Osteoblast (primary cell): ENCODE data around the gene SIRPG. TPM values are rescaled to one million over a fixed set of nuclear protein-coding genes. Genes with fewer than 3 reads are reported as not detected.
"Not testable (repeated sequence)": the region's sequence is repeated elsewhere in the genome, so short reads cannot be mapped to it uniquely, and the experiment has no call there.

Experiments used
- DNase-seq: peaks from one replicate; pipeline ENCODE4 v3.0.0; 2011; ENCODE audit warnings: low spot score, mixed read lengths; ENCODE audit not compliant: insufficient read length; ENCODE audit errors: missing footprints
- H2AFZ ChIP-seq: 2 replicates; pipeline ENCODE4 v1.6.0; 2011; ENCODE audit warnings: mild to moderate bottlenecking, low read length
- H3K27ac ChIP-seq: 2 replicates; pipeline ENCODE4 v1.5.1; 2011; ENCODE audit warnings: mild to moderate bottlenecking, low read depth, low read length, moderate library complexity
- H3K27me3 ChIP-seq: 2 replicates; pipeline ENCODE4 v1.6.0; 2012; ENCODE audit warnings: mild to moderate bottlenecking, control low read depth, inconsistent platforms, low read length, moderate library complexity; ENCODE audit not compliant: insufficient read depth
- H3K36me3 ChIP-seq: 2 replicates; pipeline ENCODE4 v1.5.1; 2011; ENCODE audit warnings: mild to moderate bottlenecking, low read length, control low read depth, moderate library complexity; ENCODE audit not compliant: insufficient read depth
- H3K4me1 ChIP-seq: 2 replicates; pipeline ENCODE4 v1.5.1; 2011; ENCODE audit warnings: mild to moderate bottlenecking, low read length, control low read depth, moderate library complexity; ENCODE audit not compliant: insufficient read depth
- H3K4me2 ChIP-seq: 2 replicates; pipeline ENCODE4 v1.6.0; 2011; ENCODE audit warnings: mild to moderate bottlenecking, low read length; ENCODE audit not compliant: insufficient read depth
- H3K4me3 ChIP-seq: fragments of 200-600 bp; sonication (generic); 3 replicates; pipeline ENCODE4 v1.5.1; 2012; ENCODE audit warnings: mild to moderate bottlenecking, low read length, inconsistent platforms; ENCODE audit not compliant: insufficient read depth
- H3K79me2 ChIP-seq: 2 replicates; pipeline ENCODE4 v1.6.0; 2012; ENCODE audit warnings: mild to moderate bottlenecking, low read length, control low read depth, inconsistent platforms; ENCODE audit not compliant: insufficient read depth
- H3K9me3 ChIP-seq: 2 replicates; pipeline ENCODE4 v1.5.1; 2011; ENCODE audit warnings: low read depth, low read length, control low read depth
- H4K20me1 ChIP-seq: 2 replicates; pipeline ENCODE4 v1.6.0; 2012; ENCODE audit warnings: mild to moderate bottlenecking, low read length, control low read depth; ENCODE audit not compliant: insufficient read depth
- CTCF ChIP-seq: IDR thresholded peaks from 2 replicates; pipeline ENCODE4 v1.5.1; 2011; ENCODE audit warnings: mild to moderate bottlenecking, low read depth, low read length, moderate library complexity; ENCODE audit errors: extremely low read depth
- total RNA-seq: library from RNA; depleted of rRNA; stranded (reverse); fragments of >200 nt; gene quantifications from 2 replicates; pipeline ENCODE4 v1.2.3, GENCODE V29; 2012

Gene SIRPG
- total RNA-seq, 1 donor: not detected

DNA sequence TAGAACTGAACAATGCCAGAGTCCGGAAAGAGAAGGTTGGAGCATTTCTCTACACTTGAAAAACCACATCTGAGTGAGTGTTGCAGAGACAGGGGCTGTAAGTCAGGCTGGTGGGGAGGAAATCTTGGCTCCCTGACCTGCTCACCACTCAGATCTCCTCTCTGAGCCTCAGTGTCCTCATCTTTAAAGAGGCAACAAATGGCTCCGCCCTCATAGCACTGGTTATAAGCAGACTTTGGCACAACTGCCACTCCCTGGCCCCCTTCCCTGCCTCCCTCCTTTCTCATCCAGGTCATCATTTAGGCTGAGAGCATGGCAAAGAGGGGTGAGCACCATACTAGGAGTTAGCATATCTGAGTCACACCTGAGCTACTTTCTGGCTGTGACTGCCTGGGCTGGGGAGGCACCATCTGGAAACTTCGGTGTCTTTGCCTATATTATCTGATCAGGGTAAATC lies 10.6 kb downstream of the SIRPG start:
- Histone ChIP-seq H3K27me3 (peaks cover 8% of the 10 kb centered on the region), H3K36me3 (no peaks in the 10 kb centered on the region), H3K4me3 (no peak overlapping the region), H3K79me2 (no peaks in the 10 kb centered on the region), H3K9me3 (no peaks in the 10 kb centered on the region), H3K4me2 (no peak overlapping the region), H2AFZ (no peak overlapping the region), H3K4me1 (no peaks in the 10 kb centered on the region), H3K27ac (no peak overlapping the region), H4K20me1 (no peaks in the 10 kb centered on the region)
- DNase-seq: no peak
- no peak for TF ChIP-seq CTCF

DNA sequence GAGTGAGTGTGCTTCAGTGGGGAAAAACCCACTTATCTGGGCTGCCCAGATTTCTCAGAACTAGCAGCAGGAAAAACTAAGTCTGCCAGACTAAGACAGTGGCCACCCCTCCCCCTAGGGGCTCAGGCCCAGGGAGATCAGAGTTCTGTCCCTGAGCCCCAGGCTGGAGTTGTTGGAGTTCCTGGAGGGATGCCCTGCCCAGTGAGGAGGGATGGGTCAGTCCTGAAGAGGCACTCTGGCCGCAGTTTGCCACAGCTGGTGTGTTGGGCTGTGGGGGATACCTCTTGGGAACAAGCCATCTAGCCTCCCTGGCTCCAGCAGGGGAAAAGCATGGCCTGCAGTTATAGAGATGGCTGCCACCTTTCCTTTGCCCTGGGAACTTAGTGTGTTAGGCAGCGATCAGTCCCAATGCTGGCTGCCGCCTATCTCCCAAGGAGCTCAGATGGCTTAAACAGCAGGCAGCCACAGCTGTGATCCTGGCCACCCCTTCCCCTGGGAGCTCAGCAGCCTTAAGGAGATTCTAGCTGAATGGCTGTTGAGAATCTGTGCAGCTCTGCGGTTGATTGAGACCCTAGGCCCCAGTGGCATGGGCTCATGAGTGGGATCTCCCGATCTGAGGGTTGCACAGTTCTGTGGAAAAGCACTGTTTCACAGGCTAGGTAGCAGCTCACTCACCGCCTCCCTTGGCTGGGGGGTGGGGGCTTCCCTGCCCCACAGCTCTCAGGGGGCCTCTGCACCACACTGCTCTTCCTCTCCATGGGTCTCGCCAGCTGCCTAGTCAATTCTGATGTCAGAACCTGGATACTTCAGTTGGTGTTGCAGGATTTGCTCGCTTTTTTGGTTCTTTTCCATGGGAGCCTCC lies 13.2 kb downstream of the SIRPG start:
- H3K79me2 ChIP-seq: no peaks in the 10 kb centered on the region
- H3K4me3 ChIP-seq: no peak overlapping the region
- no peak overlapping the region for H2AFZ ChIP-seq
- no peak overlapping the region for H3K27ac ChIP-seq
- no peaks in the 10 kb centered on the region for H3K9me3 ChIP-seq
- H3K36me3 ChIP-seq: no peaks in the 10 kb centered on the region
- H3K4me1 ChIP-seq: no peaks in the 10 kb centered on the region
- DNase-seq: no peak
- no peak for TF ChIP-seq CTCF
- H4K20me1 ChIP-seq: no peaks in the 10 kb centered on the region
- H3K4me2 ChIP-seq: no peak overlapping the region
- peaks cover 6% of the 10 kb centered on the region for H3K27me3 ChIP-seq

- not testable (repeated sequence) for H3K9me3 ChIP-seq, H3K4me2 ChIP-seq, H3K36me3 ChIP-seq, H3K27me3 ChIP-seq, H2AFZ ChIP-seq, H3K4me1 ChIP-seq, DNase-seq, H3K79me2 ChIP-seq, H4K20me1 ChIP-seq, H3K4me3 ChIP-seq, H3K27ac ChIP-seq
These were observed 18.9 kb downstream of the SIRPG start for GRCh38 chr20:1638643-1639042.

- Histone ChIP-seq H3K27ac (no peak overlapping the region), H3K36me3 (no peaks in the 10 kb centered on the region), H3K4me3 (no peak overlapping the region), H3K79me2 (no peaks in the 10 kb centered on the region), H4K20me1 (no peaks in the 10 kb centered on the region), H3K4me2 (no peak overlapping the region), H2AFZ (no peak overlapping the region), H3K4me1 (no peaks in the 10 kb centered on the region), H3K27me3 (no peaks in the 10 kb centered on the region), H3K9me3 (no peaks in the 10 kb centered on the region)
- TF ChIP-seq CTCF: no peak
- no peak for DNase-seq
These were observed 19.8 kb downstream of the SIRPG start for GRCh38 chr20:1637755-1638154.
